HL-60 (cell line): ENCODE data around the gene FLT3LG.
A peak's percentile ranks its signal among the peaks of the same experiment; 100 is the strongest.

Experiments used
- DNase-seq, 2 experiments: peaks; one replicate each; pipeline ENCODE4 v3.0.0-alpha.2; 2010 to 2020; ENCODE audit warnings: low read depth in 1 of 2, low spot score in 1 of 2
- H3K27ac ChIP-seq: fragments of 250-450 bp; sonication (Bioruptor Pico); replicated peaks from 2 replicates; pipeline ENCODE4 v1.5.1; 2020; ENCODE audit warnings: mild to moderate bottlenecking, moderate library complexity
- H3K27me3 ChIP-seq: fragments of 250-450 bp; sonication (Bioruptor Pico); 2 replicates; pipeline ENCODE4 v1.5.1; 2021; ENCODE audit warnings: mild to moderate bottlenecking, moderate library complexity; ENCODE audit not compliant: insufficient read depth, poor library complexity, severe bottlenecking
- H3K4me3 ChIP-seq: replicated peaks from 2 replicates; pipeline ENCODE4 v1.5.1; 2011; ENCODE audit warnings: mild to moderate bottlenecking, control low read depth, low read length; ENCODE audit not compliant: insufficient read depth
- GABPA ChIP-seq: IDR thresholded peaks from 2 replicates; pipeline ENCODE4 v1.6.1; 2012; ENCODE audit warnings: low read depth
- POLR2AphosphoS5 ChIP-seq: IDR thresholded peaks from 2 replicates; pipeline ENCODE4 v1.6.1; 2012; ENCODE audit warnings: low read depth
- SPI1 ChIP-seq: IDR thresholded peaks from 2 replicates; pipeline ENCODE4 v1.6.1; 2012; ENCODE audit warnings: low read depth, mild to moderate bottlenecking, borderline replicate concordance
- TF ChIP-seq, protein P1 (sequence below): IDR thresholded peaks from 2 replicates; pipeline ENCODE4 v1.6.1; 2012; ENCODE audit warnings: low read depth; ENCODE audit not compliant: insufficient replicate concordance
- TF ChIP-seq, protein P2 (sequence below): IDR thresholded peaks from one replicate; pipeline ENCODE4 v1.5.1; 2011; ENCODE audit warnings: low read length, control low read depth, inconsistent platforms; ENCODE audit not compliant: insufficient read depth

Gene FLT3LG

DNA sequence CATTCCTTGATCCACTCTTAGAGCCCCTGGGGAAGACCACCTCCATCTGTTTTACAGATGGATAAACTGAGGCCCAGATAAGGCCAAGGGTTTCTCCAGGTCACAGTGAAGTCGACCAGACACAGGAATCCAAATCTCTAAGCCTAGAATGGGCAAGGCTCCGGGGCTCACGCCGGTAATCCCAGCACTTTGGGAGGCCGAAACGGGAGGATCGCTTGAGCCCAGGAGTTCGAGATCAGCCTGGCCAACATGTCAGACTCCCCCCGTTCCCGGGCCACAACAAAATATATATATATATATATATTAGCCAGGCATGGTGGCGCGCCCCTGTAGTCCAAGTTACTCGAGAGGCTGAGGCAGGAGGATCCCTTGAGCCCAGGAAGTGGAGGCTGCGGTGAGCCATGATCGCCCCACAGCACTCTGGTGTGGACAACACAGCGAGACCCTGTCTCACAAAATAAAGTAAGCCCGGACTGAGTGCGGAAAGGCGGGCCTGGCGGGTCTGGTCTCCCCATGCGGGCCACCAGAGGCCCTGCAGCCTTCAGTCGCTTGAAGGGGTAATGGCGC, 12.8 kb downstream of the FLT3LG start:
- TF ChIP-seq, protein P1, sequence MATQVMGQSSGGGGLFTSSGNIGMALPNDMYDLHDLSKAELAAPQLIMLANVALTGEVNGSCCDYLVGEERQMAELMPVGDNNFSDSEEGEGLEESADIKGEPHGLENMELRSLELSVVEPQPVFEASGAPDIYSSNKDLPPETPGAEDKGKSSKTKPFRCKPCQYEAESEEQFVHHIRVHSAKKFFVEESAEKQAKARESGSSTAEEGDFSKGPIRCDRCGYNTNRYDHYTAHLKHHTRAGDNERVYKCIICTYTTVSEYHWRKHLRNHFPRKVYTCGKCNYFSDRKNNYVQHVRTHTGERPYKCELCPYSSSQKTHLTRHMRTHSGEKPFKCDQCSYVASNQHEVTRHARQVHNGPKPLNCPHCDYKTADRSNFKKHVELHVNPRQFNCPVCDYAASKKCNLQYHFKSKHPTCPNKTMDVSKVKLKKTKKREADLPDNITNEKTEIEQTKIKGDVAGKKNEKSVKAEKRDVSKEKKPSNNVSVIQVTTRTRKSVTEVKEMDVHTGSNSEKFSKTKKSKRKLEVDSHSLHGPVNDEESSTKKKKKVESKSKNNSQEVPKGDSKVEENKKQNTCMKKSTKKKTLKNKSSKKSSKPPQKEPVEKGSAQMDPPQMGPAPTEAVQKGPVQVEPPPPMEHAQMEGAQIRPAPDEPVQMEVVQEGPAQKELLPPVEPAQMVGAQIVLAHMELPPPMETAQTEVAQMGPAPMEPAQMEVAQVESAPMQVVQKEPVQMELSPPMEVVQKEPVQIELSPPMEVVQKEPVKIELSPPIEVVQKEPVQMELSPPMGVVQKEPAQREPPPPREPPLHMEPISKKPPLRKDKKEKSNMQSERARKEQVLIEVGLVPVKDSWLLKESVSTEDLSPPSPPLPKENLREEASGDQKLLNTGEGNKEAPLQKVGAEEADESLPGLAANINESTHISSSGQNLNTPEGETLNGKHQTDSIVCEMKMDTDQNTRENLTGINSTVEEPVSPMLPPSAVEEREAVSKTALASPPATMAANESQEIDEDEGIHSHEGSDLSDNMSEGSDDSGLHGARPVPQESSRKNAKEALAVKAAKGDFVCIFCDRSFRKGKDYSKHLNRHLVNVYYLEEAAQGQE, result no peak
- TF ChIP-seq SPI1 (no peak), GABPA (no peak)
- TF ChIP-seq, protein P2, sequence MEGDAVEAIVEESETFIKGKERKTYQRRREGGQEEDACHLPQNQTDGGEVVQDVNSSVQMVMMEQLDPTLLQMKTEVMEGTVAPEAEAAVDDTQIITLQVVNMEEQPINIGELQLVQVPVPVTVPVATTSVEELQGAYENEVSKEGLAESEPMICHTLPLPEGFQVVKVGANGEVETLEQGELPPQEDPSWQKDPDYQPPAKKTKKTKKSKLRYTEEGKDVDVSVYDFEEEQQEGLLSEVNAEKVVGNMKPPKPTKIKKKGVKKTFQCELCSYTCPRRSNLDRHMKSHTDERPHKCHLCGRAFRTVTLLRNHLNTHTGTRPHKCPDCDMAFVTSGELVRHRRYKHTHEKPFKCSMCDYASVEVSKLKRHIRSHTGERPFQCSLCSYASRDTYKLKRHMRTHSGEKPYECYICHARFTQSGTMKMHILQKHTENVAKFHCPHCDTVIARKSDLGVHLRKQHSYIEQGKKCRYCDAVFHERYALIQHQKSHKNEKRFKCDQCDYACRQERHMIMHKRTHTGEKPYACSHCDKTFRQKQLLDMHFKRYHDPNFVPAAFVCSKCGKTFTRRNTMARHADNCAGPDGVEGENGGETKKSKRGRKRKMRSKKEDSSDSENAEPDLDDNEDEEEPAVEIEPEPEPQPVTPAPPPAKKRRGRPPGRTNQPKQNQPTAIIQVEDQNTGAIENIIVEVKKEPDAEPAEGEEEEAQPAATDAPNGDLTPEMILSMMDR, result no peak
- peak overlapping the region; percentile 11; the same call in 1 of the 2 replicates for H3K4me3 ChIP-seq
- H3K27me3 ChIP-seq, result no peaks in the 10 kb centered on the region
- DNase-seq, result no peak
- peak overlapping the region; percentile 66 for H3K27ac ChIP-seq

DNA sequence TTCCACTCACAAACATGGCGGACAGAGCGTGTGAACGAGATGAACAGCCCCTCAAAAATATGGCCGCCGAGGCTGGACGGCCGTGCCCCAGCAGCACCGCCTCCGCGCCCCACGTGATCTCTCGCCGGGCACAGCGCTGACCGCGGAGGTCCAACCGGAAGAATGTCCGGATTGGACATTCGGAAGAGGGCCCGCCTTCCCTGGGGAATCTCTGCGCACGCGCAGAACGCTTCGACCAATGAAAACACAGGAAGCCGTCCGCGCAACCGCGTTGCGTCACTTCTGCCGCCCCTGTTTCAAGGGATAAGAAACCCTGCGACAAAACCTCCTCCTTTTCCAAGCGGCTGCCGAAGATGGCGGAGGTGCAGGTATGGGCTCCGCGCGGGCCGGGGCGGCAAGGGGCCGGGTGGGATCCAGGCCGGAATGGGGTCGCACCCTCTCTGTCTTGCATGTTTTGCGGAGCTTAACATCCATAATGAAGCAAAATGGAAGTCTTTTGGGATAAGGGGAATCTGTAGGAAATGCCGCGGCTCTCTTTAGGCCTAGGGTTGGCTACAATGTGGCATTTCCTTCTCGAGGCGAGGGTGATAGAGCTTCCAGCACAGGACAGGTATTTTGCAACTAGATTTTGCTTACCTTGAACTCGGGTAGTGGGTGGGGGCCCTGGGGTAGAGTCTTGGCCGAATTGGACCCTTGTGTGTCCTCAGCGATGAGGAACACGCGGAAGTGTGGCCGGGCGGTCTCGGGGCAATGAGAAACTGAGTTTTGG, 13.4 kb downstream of the FLT3LG start, which contains the start of gene RPL13A:
Gene RPL13A (plus strand): TSS at position 332 of the 769 bp plus-strand sequence. CDS start 22 bp downstream, at position 354.
- Histone ChIP-seq H3K4me3 (peak within 1 kb of the TSS; percentile 67), H3K27me3 (no peaks in the 10 kb centered on the region), H3K27ac (peak within 1 kb of the TSS; percentile 98)
- DNase-seq, result peak; percentile 99
- TF ChIP-seq, protein P2, result no peak
- TF ChIP-seq POLR2AphosphoS5, result peak; percentile 100
- peak; percentile 67 for TF ChIP-seq GABPA
- TF ChIP-seq, protein P1, result peak; percentile 85
- TF ChIP-seq SPI1, result no peak

DNA sequence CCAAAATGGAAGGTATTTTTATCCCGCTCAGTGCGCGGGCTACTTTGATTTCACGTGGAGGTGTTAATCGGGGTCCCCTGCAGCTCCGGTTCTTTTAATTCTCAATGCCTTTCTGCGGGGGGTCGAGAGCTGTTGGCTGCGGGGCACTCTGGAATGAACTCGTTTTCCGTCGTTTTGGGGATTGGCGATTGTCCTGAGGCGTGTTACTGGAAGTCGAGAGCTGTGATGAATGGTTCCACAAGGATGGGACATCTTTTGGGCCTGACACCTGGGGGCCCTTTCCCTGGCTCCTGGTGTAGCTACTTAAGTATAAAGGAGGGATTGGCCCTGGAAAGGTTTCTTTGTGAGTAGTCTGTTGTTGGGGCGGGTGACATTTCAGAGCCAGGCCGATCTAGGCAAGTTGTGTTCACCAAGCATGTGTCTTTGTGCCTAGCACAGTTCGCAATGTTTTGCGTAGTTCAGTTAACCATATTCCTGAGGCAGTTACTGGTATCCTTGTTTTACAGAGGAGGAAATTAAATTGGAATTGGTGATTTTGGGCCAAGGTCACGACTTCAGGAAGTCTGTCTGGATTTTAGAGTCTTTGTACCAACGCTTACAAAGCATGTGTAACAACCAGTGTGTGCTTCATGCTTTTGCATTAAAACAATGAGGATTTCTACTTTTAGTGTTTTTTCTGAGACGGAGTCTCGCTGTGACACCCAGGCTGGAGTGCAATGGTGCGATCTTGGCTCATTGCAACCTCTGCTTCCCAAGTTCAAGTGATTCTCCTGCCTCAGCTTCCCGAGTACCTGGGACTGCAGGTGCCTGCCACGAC, 14.2 kb downstream of the FLT3LG start:
- DNase-seq, result peak in 1 of 2 experiments; percentile 71
- Histone ChIP-seq H3K4me3 (peak overlapping the region; percentile 67), H3K27ac (peak overlapping the region; percentile 98), H3K27me3 (no peaks in the 10 kb centered on the region)
- TF ChIP-seq POLR2AphosphoS5, result peak; percentile 42; the same call in 1 of the 2 replicates
- TF ChIP-seq, protein P1, result peak; percentile 22
- no peak for TF ChIP-seq GABPA
